ENCODE measurements around the gene PIK3AP1.
"Not testable (repeated sequence)": the region's sequence is repeated elsewhere in the genome, so short reads cannot be mapped to it uniquely, and the experiment has no call there.

Gene PIK3AP1

DNA sequence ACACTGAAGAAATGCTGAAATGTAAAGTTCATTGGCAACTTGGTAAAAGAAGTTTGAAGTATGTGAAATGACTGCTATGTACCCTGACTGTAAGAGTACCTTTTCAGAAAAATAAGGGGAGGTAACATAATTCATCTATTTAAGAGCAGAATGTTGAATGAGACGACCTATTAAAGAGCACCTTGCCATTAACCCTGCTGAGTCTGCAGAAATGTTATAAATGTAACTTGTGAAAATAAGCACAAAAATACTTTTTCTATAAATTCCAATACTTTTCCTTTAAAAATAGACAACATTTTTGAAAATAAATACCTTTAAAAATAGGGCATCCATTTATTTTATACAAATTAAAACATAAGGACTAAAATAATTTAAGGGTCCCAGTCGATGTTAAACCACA lies 141.2 kb downstream of the PIK3AP1 start:
- H3K4me3 ChIP-seq (ENCODE audit: low read length) = no peak overlapping the region
- DNase-seq (ENCODE audit: low read depth) = no peak
- TF ChIP-seq, protein P1, sequence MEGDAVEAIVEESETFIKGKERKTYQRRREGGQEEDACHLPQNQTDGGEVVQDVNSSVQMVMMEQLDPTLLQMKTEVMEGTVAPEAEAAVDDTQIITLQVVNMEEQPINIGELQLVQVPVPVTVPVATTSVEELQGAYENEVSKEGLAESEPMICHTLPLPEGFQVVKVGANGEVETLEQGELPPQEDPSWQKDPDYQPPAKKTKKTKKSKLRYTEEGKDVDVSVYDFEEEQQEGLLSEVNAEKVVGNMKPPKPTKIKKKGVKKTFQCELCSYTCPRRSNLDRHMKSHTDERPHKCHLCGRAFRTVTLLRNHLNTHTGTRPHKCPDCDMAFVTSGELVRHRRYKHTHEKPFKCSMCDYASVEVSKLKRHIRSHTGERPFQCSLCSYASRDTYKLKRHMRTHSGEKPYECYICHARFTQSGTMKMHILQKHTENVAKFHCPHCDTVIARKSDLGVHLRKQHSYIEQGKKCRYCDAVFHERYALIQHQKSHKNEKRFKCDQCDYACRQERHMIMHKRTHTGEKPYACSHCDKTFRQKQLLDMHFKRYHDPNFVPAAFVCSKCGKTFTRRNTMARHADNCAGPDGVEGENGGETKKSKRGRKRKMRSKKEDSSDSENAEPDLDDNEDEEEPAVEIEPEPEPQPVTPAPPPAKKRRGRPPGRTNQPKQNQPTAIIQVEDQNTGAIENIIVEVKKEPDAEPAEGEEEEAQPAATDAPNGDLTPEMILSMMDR (conservative IDR thresholded peaks at IDR 0.05; ENCODE audit: low read length) = no peak

DNA sequence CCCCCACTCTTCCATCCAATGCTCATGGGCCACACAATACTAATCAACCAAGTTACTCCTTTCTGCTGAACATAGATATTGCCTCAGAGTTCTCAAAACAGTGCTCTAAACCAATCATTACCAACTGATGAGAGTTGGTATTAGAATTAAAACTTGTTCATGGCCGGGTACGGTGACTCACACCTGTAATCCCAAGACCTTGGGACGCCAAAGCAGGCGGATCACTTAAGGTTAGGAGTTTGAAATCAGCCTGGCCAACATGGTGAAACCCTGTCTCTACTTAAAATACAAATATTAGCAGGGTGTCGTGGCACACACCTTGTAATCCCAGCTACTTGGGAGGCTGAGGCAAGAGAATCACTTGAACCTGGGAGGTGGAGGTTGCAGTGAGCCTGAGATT lies 141.7 kb downstream of the PIK3AP1 start:
- no peak for DNase-seq (ENCODE audit: low read depth)
- no peak overlapping the region for H3K4me3 ChIP-seq (ENCODE audit: low read length)
- TF ChIP-seq, protein P1 (conservative IDR thresholded peaks at IDR 0.05; ENCODE audit: low read length) = no peak

DNA sequence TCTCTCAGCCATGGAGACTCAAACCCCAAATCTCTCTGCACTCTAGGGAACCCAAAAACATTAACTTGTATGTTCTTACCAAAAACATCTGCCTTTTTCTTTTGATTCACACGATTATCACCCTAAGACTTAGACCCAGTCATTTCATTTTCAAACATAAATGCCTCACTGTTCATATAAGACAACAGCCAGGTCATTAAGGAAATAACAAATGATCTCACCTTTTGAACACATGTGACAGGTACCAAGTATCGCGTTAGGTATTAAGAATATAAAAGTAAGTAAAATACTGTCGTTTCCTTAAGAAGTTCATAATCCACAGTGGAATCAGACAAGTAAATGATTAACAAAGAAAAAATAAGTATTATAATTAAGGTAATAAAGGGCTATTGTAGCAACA lies 142.3 kb downstream of the PIK3AP1 start:
- DNase-seq (ENCODE audit: low read depth) = no peak
- no peak overlapping the region for H3K4me3 ChIP-seq (ENCODE audit: low read length)
- TF ChIP-seq, protein P1 (conservative IDR thresholded peaks at IDR 0.05; ENCODE audit: low read length) = no peak

DNA sequence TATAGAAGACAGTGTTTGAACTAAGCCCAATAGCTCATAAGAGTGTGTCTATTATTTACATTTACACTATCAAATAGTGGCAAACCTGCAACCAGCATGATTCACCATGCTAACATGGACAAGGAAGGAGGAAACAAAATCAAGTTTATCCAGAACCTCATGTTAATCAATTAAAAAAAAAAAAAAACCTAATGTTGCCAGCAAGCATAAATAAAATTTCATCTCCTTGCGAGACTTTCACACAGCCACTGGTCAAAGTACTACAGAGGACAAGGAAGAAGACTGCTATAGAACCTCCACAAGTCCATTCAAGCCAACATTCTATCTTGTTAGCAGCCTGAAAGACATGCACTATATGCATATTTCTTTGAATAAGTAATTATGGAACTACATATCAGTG lies 143.2 kb downstream of the PIK3AP1 start:
- TF ChIP-seq, protein P1 (conservative IDR thresholded peaks at IDR 0.05; ENCODE audit: low read length) = no peak
- no peak overlapping the region for H3K4me3 ChIP-seq (ENCODE audit: low read length)
- no peak for DNase-seq (ENCODE audit: low read depth)

DNA sequence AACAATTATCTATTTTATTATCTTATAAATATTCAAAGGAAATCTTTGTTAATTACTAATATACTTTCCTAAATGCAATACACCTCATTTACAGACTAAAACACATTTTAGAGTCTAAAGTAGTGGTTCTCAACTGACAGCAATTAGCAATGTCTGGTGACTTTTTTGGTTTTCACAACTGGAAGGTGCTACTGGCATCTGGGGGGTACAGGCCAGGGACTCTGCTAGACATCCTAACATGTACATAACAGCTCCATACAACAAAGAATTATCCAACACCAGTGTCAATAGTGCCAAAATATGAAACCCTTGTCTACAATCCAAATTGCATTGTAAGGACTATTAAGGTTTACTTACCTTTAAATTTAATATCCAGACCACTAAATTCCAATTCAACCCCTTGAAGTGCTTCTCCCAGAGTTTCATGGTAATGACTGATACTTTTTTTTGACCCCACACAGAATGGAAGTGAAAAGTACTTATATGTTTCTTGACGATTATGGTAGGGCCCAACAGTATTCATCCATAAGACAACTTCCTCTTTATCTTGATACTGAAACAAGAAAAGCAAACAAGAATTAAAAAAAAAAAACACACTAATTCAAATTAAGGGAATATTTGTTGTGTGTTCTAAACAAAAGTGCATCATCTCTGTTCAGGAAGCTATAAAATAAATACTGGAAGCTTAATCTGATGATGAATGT lies 143.9 kb downstream of the PIK3AP1 start:
- H3K4me3 ChIP-seq (ENCODE audit: low read length) = no peak overlapping the region
- TF ChIP-seq, protein P1 (conservative IDR thresholded peaks at IDR 0.05; ENCODE audit: low read length) = no peak
- no peak for DNase-seq (ENCODE audit: low read depth)

DNA sequence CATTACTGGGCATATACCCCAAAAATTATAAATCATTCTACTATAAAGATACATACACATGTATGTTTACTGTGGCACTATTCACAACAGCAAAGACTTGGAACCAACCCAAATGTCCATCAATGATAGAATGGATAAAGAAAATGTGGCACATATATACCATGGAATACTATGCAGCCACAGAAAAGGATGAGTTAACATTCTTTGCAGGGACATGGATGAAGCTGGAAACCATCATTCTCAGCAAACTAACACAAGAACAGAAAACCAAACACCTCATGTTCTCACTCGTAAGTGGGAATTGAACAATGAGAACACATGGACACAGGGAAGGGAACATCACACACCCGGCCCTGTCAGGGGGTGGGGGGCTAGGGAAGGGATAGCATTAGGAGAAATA lies 145.8 kb downstream of the PIK3AP1 start:
- not testable (repeated sequence) for DNase-seq (ENCODE audit: low read depth); H3K4me3 ChIP-seq (ENCODE audit: low read length)

DNA sequence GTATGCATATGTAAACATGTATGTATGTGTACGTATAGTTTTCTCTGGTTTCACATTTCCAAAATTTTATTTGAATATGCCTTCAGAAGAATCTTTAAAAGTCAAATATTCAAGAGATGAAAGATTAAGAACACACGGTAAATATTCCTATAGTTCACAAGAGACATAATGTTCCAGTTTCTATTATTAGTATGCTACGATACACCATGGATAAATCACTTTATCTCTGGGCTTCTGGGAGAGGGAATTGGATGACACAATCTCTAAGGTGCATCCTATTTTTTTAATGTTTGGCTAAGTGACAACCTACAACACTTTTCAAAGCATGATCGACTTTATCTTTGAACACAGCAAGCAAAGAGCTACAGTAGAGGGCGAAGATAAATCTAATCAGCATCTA lies 147.3 kb downstream of the PIK3AP1 start:
- TF ChIP-seq, protein P1 (conservative IDR thresholded peaks at IDR 0.05; ENCODE audit: low read length) = no peak
- DNase-seq (ENCODE audit: low read depth) = no peak
- H3K4me3 ChIP-seq (ENCODE audit: low read length) = no peak overlapping the region

Data from AG10803 (cell line).